ENCODE data around the gene DYNLRB2.
A peak's percentile ranks its signal among the peaks of the same experiment; 100 is the strongest.

The DYNLRB2 gene

DNA sequence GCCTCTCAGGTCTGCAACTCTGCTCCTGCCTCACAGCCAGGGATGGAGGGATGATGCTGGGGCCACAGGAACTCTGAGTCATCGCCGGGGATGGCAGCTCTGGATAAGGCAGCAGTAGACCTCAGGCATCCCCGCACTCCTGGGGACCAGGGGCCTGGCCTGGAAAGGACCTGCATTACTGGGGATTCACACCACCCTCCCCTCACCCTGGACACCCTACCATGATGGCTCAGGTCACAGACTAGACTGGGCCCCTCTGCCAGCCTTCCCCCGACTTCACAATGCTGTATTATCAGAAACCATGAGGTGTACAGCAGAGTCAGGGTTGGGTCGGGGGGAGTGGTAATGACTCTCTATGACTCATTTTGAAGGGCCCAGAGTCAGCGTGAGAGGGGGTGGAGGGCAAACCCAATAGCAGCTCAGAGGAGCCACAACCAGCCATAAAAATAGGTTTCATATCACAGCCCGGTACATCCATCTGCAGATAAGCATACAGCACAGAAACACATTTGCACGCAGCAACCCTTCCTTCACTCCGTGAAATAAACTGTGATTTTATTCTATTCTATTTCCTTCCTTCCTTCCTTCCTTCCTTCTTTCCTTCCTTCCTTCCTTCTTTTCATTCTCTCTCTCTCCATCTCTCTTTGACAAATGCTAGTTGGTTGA, 28.8 kb downstream of the DYNLRB2 start:
- no peak overlapping the region for H3K4me3 ChIP-seq (ENCODE audit: insufficient read depth, low read depth, low read length, poor library complexity, severe bottlenecking)
- no peaks in the 10 kb centered on the region for H3K36me3 ChIP-seq (ENCODE audit: control insufficient read depth, insufficient read depth, low read length)
- peaks cover 15% of the 10 kb centered on the region for H3K4me1 ChIP-seq (ENCODE audit: control insufficient read depth, insufficient read depth, low read length, poor library complexity, severe bottlenecking)
- no peak overlapping the region for H3K27ac ChIP-seq (ENCODE audit: insufficient read depth, low read length, poor library complexity, severe bottlenecking)
- no peaks in the 10 kb centered on the region for H3K27me3 ChIP-seq (replicated peaks; ENCODE audit: control insufficient read depth, insufficient read depth, low read length, poor library complexity, severe bottlenecking)
- peak in 1 of 3 donors; percentile 21 for DNase-seq
- H3K9me3 ChIP-seq (ENCODE audit: control insufficient read depth, low read length), result no peaks in the 10 kb centered on the region

DNA sequence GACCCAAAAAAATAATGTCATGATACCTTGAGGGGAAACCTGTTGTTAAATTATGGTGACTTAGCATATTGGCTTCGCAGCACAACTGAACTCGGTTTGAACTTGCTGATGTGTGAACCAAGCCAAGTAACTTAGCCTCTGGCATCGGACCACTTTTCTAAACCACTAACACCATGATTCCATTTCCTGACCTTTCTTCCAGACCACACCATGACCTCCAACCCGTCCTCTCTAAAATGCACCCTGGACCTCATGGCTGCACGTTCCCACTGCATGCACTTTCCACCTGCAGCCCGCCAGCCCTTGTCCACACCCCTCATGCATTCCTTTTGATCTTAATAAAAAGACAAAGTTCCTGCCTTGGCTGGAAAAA, 29.3 kb downstream of the DYNLRB2 start:
- DNase-seq, result no peak
- Histone ChIP-seq H3K27ac (ENCODE audit: insufficient read depth, low read length, poor library complexity, severe bottlenecking) (no peak overlapping the region), H3K36me3 (ENCODE audit: control insufficient read depth, insufficient read depth, low read length) (no peaks in the 10 kb centered on the region), H3K27me3 (replicated peaks; ENCODE audit: control insufficient read depth, insufficient read depth, low read length, poor library complexity, severe bottlenecking) (no peaks in the 10 kb centered on the region), H3K4me1 (ENCODE audit: control insufficient read depth, insufficient read depth, low read length, poor library complexity, severe bottlenecking) (peaks cover 10% of the 10 kb centered on the region), H3K9me3 (ENCODE audit: control insufficient read depth, low read length) (no peaks in the 10 kb centered on the region), H3K4me3 (ENCODE audit: insufficient read depth, low read depth, low read length, poor library complexity, severe bottlenecking) (no peak overlapping the region)

DNA sequence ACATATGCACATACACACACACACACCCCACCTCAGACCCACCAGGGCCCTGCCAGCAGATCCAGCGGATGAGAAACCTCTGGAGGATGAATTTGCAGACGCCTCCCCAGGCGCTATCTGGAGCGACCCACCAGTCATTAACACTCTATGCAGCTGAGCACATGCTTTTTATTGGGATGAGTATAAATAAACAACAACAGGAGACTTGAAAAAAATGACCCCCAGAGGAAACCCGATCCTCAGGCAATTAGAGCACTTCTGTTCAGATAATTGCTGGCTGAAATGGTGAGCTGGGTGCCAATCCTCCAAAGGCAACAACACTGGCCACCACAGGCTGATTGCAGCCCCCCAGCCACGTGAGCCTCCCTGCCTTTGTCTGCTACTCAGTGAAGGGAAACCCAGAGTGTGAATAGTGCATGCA, 32.9 kb downstream of the DYNLRB2 start:
- Histone ChIP-seq H3K4me3 (ENCODE audit: insufficient read depth, low read depth, low read length, poor library complexity, severe bottlenecking) (no peak overlapping the region), H3K27ac (ENCODE audit: insufficient read depth, low read length, poor library complexity, severe bottlenecking) (no peak overlapping the region), H3K27me3 (replicated peaks; ENCODE audit: control insufficient read depth, insufficient read depth, low read length, poor library complexity, severe bottlenecking) (no peaks in the 10 kb centered on the region), H3K4me1 (ENCODE audit: control insufficient read depth, insufficient read depth, low read length, poor library complexity, severe bottlenecking) (peaks cover 10% of the 10 kb centered on the region), H3K36me3 (ENCODE audit: control insufficient read depth, insufficient read depth, low read length) (no peaks in the 10 kb centered on the region), H3K9me3 (ENCODE audit: control insufficient read depth, low read length) (no peaks in the 10 kb centered on the region)
- no peak for DNase-seq

DNA sequence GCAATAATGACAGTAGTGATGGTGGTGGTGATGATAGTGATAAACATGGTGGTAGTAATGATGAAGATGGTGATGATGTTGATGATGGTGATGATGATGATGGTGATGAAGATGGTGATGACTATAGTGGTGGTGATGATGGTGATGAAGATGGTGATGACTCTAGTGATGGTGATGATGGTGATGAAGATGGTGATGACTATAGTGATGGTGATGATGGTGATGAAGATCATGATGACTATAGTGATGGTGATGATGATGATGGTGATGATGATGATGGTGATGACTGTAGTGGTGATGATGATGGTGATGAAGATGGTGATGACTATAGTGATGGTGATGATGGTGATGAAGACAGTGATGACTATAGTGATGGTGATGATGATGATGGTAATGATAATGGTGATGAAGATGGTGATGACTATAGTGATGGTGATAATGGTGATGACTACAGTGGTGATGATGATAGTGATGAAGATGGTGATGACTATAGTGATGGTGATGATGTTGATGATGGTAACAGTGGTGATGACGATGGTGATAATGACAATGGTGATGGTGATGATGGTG, 35.6 kb downstream of the DYNLRB2 start:
- Histone ChIP-seq H3K9me3 (ENCODE audit: control insufficient read depth, low read length) (no peaks in the 10 kb centered on the region), H3K4me3 (ENCODE audit: insufficient read depth, low read depth, low read length, poor library complexity, severe bottlenecking) (no peak overlapping the region), H3K4me1 (ENCODE audit: control insufficient read depth, insufficient read depth, low read length, poor library complexity, severe bottlenecking) (peaks cover 17% of the 10 kb centered on the region), H3K27ac (ENCODE audit: insufficient read depth, low read length, poor library complexity, severe bottlenecking) (no peak overlapping the region), H3K27me3 (replicated peaks; ENCODE audit: control insufficient read depth, insufficient read depth, low read length, poor library complexity, severe bottlenecking) (no peaks in the 10 kb centered on the region), H3K36me3 (ENCODE audit: control insufficient read depth, insufficient read depth, low read length) (no peaks in the 10 kb centered on the region)
- DNase-seq, result no peak

DNA sequence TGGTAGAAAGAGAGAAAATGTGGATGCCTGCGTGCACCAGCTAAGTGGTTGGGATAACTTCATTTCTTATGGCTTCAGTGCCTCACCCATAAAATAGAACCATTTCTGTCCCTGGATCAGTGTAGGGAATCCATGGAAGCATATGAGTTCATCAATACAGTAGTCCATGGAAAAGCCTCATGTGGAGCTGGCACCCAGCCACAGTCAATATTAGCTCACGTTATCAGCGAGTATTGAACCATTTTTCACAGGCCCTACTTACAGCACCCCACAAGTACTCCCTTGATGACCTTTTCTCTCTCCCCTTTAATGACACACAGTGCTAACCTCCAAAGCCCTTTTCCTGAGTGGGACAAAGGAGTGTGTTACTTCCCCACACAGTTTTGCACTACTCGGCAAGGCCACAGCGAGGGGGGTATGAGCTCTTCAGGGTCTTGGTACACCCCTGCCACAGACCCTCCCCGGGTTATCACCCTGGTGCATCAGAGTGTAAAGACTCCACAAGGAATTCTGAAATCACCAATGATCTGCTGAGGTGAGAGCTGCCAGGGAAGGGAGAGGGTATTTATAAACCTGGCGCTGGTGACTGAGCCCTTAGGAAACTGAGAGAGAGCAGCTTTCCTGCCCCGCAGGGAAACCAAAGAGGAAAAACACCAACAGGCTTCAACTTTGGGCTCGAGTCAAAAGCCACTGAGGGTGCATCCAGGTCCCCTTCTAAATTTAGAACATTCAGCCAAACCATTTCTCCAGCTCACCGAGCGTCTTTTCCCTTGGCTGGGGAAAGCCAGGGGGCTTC, 36.9 kb downstream of the DYNLRB2 start:
- H3K4me3 ChIP-seq (ENCODE audit: insufficient read depth, low read depth, low read length, poor library complexity, severe bottlenecking), result no peak overlapping the region
- H3K9me3 ChIP-seq (ENCODE audit: control insufficient read depth, low read length), result no peaks in the 10 kb centered on the region
- H3K27ac ChIP-seq (ENCODE audit: insufficient read depth, low read length, poor library complexity, severe bottlenecking), result no peak overlapping the region
- no peaks in the 10 kb centered on the region for H3K36me3 ChIP-seq (ENCODE audit: control insufficient read depth, insufficient read depth, low read length)
- no peak for DNase-seq
- no peaks in the 10 kb centered on the region for H3K27me3 ChIP-seq (replicated peaks; ENCODE audit: control insufficient read depth, insufficient read depth, low read length, poor library complexity, severe bottlenecking)
- H3K4me1 ChIP-seq (ENCODE audit: control insufficient read depth, insufficient read depth, low read length, poor library complexity, severe bottlenecking), result peaks cover 20% of the 10 kb centered on the region

DNA sequence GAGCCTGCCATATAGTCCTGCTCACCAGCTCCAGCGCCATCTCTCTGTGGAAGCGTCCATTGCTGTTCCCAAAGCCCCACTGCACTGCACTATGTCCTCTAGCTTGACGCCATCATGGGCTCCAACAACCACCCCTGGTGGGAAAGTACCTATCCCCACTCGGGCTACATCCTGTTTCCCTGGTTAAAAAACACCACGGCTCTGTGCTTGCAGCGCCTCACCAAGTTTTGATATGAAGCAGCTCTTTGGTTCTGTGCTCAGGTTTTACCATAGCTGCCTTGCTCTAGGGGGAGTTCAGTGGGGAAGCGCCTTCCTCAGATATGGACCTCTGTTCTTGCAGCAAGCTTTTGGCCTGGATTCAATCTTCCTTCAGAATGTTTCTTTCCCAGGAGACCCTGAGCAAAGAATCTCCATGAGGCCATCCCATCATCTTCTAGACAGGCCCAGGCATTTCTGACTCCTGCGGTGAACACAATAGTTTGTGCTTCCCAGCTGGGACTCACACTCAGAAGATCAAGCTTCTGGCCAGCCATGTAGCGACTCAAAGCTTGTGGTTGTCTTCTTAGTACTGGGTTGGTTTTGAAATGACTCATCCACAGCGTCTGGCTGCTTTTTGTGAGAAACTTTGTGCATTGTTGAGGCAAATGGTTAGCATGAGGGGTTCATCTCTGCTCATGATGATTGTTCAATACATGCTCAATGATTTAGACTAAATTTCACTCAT, 39.5 kb downstream of the DYNLRB2 start:
- peak overlapping the region; percentile 4 for H3K4me3 ChIP-seq (ENCODE audit: insufficient read depth, low read depth, low read length, poor library complexity, severe bottlenecking)
- H3K36me3 ChIP-seq (ENCODE audit: control insufficient read depth, insufficient read depth, low read length), result no peaks in the 10 kb centered on the region
- peaks cover 20% of the 10 kb centered on the region for H3K4me1 ChIP-seq (ENCODE audit: control insufficient read depth, insufficient read depth, low read length, poor library complexity, severe bottlenecking)
- DNase-seq, result peak; percentile 14 to 39 (median 32)
- no peaks in the 10 kb centered on the region for H3K27me3 ChIP-seq (replicated peaks; ENCODE audit: control insufficient read depth, insufficient read depth, low read length, poor library complexity, severe bottlenecking)
- peak overlapping the region; percentile 63 for H3K27ac ChIP-seq (ENCODE audit: insufficient read depth, low read length, poor library complexity, severe bottlenecking)
- H3K9me3 ChIP-seq (ENCODE audit: control insufficient read depth, low read length), result no peaks in the 10 kb centered on the region

DNA sequence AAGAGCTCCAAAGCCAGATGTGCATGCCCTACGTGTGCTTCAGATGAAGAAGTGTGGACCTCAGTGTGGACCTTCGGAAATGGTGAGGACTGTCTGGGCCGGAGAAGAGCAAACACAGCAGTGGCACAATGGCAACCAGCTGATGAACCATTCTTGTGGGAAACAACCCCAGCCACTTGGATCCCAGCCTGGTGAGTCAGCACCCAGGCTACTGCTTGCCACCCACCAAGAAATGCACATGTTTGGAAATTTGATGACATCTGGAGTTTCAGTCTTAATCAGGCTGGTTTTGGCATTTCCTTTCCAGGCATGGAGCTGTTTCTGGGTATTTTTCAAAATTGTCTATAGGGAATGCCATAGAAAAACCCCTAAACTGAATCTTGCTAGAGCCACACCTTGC, 42.7 kb downstream of the DYNLRB2 start:
- no peaks in the 10 kb centered on the region for H3K36me3 ChIP-seq (ENCODE audit: control insufficient read depth, insufficient read depth, low read length)
- no peaks in the 10 kb centered on the region for H3K27me3 ChIP-seq (replicated peaks; ENCODE audit: control insufficient read depth, insufficient read depth, low read length, poor library complexity, severe bottlenecking)
- no peak overlapping the region for H3K4me3 ChIP-seq (ENCODE audit: insufficient read depth, low read depth, low read length, poor library complexity, severe bottlenecking)
- no peak for DNase-seq
- H3K27ac ChIP-seq (ENCODE audit: insufficient read depth, low read length, poor library complexity, severe bottlenecking), result no peak overlapping the region
- peaks cover 20% of the 10 kb centered on the region for H3K4me1 ChIP-seq (ENCODE audit: control insufficient read depth, insufficient read depth, low read length, poor library complexity, severe bottlenecking)
- no peaks in the 10 kb centered on the region for H3K9me3 ChIP-seq (ENCODE audit: control insufficient read depth, low read length)

DNA sequence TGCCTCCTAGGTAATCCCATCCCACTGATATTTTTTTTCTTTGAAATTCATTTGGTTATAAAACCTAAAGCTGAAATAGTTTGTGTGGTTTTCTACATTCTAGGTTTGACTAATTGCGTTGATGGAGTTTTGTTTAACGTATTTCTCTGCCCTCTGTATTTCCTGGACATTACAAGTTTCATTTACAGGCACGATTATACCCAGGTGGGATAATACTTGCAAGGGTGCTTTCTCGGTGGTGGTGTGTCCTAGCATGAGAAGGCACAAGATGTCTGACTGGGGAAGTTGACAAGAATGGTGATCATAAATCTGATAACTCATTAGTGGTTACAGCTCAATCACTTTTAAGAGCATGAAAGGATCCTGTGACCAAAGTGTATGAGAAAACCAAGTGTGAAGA, 45.0 kb downstream of the DYNLRB2 start:
- no peaks in the 10 kb centered on the region for H3K9me3 ChIP-seq (ENCODE audit: control insufficient read depth, low read length)
- H3K4me3 ChIP-seq (ENCODE audit: insufficient read depth, low read depth, low read length, poor library complexity, severe bottlenecking), result no peak overlapping the region
- no peaks in the 10 kb centered on the region for H3K27me3 ChIP-seq (replicated peaks; ENCODE audit: control insufficient read depth, insufficient read depth, low read length, poor library complexity, severe bottlenecking)
- H3K27ac ChIP-seq (ENCODE audit: insufficient read depth, low read length, poor library complexity, severe bottlenecking), result no peak overlapping the region
- DNase-seq, result no peak
- peaks cover 10% of the 10 kb centered on the region for H3K4me1 ChIP-seq (ENCODE audit: control insufficient read depth, insufficient read depth, low read length, poor library complexity, severe bottlenecking)
- H3K36me3 ChIP-seq (ENCODE audit: control insufficient read depth, insufficient read depth, low read length), result no peaks in the 10 kb centered on the region

DNA sequence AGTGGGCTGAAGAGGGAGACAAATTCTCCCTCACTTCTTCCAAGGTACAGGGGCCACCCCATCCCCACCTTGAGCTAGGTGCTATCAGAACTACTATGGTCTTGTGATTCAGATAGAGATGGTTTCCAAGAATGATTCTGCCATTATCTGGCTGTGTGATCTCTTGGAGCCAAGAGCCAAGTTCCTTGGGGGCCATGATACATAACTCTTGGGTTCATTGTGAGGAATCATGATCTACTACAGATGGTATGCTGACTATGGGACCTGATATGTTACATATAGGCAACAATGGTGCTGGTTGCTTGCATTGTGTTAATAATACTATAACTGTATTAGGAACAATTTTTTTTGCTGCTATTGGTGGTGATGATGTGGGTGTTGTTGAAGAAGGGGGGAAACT, 45.7 kb downstream of the DYNLRB2 start:
- no peak overlapping the region for H3K4me3 ChIP-seq (ENCODE audit: insufficient read depth, low read depth, low read length, poor library complexity, severe bottlenecking)
- H3K36me3 ChIP-seq (ENCODE audit: control insufficient read depth, insufficient read depth, low read length), result no peaks in the 10 kb centered on the region
- no peak for DNase-seq
- H3K27me3 ChIP-seq (replicated peaks; ENCODE audit: control insufficient read depth, insufficient read depth, low read length, poor library complexity, severe bottlenecking), result no peaks in the 10 kb centered on the region
- H3K4me1 ChIP-seq (ENCODE audit: control insufficient read depth, insufficient read depth, low read length, poor library complexity, severe bottlenecking), result peaks cover 10% of the 10 kb centered on the region
- no peak overlapping the region for H3K27ac ChIP-seq (ENCODE audit: insufficient read depth, low read length, poor library complexity, severe bottlenecking)
- H3K9me3 ChIP-seq (ENCODE audit: control insufficient read depth, low read length), result no peaks in the 10 kb centered on the region

Measured in effector memory CD4-positive, alpha-beta T cell (primary cell).